ENCODE results near the gene NR3C2. TPM values are rescaled to one million over a fixed set of nuclear protein-coding genes. Genes with fewer than 3 reads are reported as not detected.

NR3C2 gene
- polyA plus RNA-seq, 3 donors = 0.09 to 0.27 (median 0.20) TPM

DNA sequence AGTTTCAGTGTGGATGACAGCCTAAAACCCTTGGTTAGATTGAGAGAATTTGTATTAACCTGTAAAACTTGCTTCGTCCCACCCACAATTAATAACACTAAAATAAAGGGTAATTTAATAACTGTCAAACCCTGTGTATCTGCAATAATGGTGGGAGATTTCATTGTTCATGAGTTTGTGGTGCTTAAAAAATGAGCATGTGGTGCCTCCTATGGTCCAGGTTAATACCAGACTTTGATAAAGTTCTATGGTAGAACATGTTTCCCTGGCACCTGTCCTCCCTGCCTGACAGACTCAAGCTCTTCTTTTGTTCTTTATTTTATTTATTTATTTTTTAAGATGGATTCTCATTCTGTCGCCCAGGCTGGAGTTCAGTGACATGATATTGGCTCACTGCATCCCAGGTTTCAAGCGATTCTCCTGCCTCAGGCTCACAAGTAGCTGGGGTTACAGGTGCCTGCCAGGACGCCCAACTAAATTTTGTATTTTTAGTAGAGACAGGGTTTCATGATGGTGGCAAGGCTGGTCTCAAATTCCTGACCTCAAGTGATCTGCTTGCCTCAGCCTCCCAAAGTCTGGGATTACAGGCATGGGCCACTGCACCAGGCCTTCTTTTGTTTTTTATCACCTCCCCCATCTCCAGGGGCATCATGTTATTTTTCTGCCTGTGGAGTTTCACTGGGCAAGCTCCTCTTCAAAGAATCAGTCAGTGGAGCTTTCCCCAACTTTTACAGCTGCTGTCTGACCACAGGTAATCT is 289.2 kb downstream of the NR3C2 start:
- 100% methylated on average over 2 of the region's 4 CpGs for WGBS (ENCODE audit: insufficient coverage)
- intact Hi-C loops (cut with micrococcal nuclease) = no loop called here

DNA sequence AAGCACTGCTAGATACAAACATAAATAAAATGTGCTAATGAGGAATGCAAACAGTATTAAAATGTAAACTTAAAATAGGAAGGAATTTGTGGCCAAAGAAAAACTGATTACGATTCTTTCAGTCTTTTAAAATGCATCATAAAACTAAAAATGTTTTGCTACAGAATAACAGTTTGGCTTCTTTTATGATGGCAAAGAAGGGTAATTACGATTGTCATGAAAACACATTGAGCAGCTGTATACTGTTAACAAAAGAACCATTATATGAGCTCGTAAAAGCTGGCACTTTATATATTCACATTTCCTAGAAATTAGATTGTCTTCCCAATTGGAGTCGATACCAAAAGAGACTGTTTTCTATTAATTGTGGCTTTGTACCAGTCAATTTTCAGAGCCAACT is 290.4 kb downstream of the NR3C2 start:
- H3K27ac ChIP-seq (ENCODE audit: low read depth in 1 of 2, low read length in 2 of 2) = no peak overlapping the region

More for the DNA sequence above, 289.2 kb downstream of the NR3C2 start:
- Histone ChIP-seq H3K4me3 (replicated peaks in 1 of 3; ENCODE audit: low read depth in 2 of 3, low read length in 3 of 3) (no peak overlapping the region), H3K4me2 (replicated peaks; ENCODE audit: extremely low read depth, low read length, poor library complexity, severe bottlenecking) (no peak overlapping the region), H3K27ac (ENCODE audit: low read depth in 1 of 2, low read length in 2 of 2) (no peak overlapping the region), H2AFZ (ENCODE audit: insufficient read depth, low read depth, low read length, poor library complexity, severe bottlenecking) (no peak overlapping the region), H3K9me3 (replicated peaks in 1 of 2; ENCODE audit: control insufficient read depth in 1 of 2, insufficient read depth in 1 of 2, low read length in 2 of 2) (no peaks in the 10 kb centered on the region), H3K27me3 (ENCODE audit: control insufficient read depth in 2 of 2, insufficient read depth in 2 of 2, low read length in 2 of 2) (no peaks in the 10 kb centered on the region), H3K36me3 (replicated peaks in 1 of 2; ENCODE audit: control insufficient read depth in 1 of 2, insufficient read depth in 2 of 2, low read length in 2 of 2) (no peaks in the 10 kb centered on the region), H3K4me1 (ENCODE audit: control insufficient read depth in 1 of 2, insufficient read depth in 2 of 2, low read length in 2 of 2) (no peaks in the 10 kb centered on the region), H3K9ac (ENCODE audit: insufficient read depth, low read length, poor library complexity, severe bottlenecking) (no peak overlapping the region), H4K20me1 (ENCODE audit: insufficient read depth, low read length) (no peaks in the 10 kb centered on the region), H3K79me2 (ENCODE audit: insufficient read depth, low read length) (no peaks in the 10 kb centered on the region)
- no peaks in the 10 kb centered on the region for H3K36me3 Mint-ChIP-seq
- TF ChIP-seq, protein P1, sequence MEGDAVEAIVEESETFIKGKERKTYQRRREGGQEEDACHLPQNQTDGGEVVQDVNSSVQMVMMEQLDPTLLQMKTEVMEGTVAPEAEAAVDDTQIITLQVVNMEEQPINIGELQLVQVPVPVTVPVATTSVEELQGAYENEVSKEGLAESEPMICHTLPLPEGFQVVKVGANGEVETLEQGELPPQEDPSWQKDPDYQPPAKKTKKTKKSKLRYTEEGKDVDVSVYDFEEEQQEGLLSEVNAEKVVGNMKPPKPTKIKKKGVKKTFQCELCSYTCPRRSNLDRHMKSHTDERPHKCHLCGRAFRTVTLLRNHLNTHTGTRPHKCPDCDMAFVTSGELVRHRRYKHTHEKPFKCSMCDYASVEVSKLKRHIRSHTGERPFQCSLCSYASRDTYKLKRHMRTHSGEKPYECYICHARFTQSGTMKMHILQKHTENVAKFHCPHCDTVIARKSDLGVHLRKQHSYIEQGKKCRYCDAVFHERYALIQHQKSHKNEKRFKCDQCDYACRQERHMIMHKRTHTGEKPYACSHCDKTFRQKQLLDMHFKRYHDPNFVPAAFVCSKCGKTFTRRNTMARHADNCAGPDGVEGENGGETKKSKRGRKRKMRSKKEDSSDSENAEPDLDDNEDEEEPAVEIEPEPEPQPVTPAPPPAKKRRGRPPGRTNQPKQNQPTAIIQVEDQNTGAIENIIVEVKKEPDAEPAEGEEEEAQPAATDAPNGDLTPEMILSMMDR (IDR thresholded peaks at IDR 0.05) = no peak
- no peak overlapping the region for H3K27ac Mint-ChIP-seq
- H3K4me3 Mint-ChIP-seq = no peak overlapping the region
- H3K4me1 Mint-ChIP-seq = no peaks in the 10 kb centered on the region
- no peak for DNase-seq
- H3K9me3 Mint-ChIP-seq = peaks cover 0 to 3% (median 0%) of the 10 kb centered on the region in 7 donors
- H3K27me3 Mint-ChIP-seq (ENCODE audit: low read depth in 3 of 3) = peaks cover 0 to 2% (median 1%) of the 10 kb centered on the region in 3 donors

More for the DNA sequence above, 290.4 kb downstream of the NR3C2 start:
- no peaks in the 10 kb centered on the region for H4K20me1 ChIP-seq (ENCODE audit: insufficient read depth, low read length)
- TF ChIP-seq, protein P1 (IDR thresholded peaks at IDR 0.05) = no peak
- Mint-ChIP-seq H3K4me3 (no peak overlapping the region), H3K27me3 (ENCODE audit: low read depth in 3 of 3) (peaks cover 0 to 2% (median 1%) of the 10 kb centered on the region in 3 donors), H3K27ac (no peak overlapping the region), H3K9me3 (peaks cover 0 to 3% (median 0%) of the 10 kb centered on the region in 7 donors), H3K4me1 (no peaks in the 10 kb centered on the region), H3K36me3 (no peaks in the 10 kb centered on the region)
- H3K4me2 ChIP-seq (replicated peaks; ENCODE audit: extremely low read depth, low read length, poor library complexity, severe bottlenecking) = no peak overlapping the region
- H3K79me2 ChIP-seq (ENCODE audit: insufficient read depth, low read length) = no peaks in the 10 kb centered on the region
- intact Hi-C loops (cut with micrococcal nuclease) = no loop called here
- H2AFZ ChIP-seq (ENCODE audit: insufficient read depth, low read depth, low read length, poor library complexity, severe bottlenecking) = no peak overlapping the region
- H3K4me1 ChIP-seq (ENCODE audit: control insufficient read depth in 1 of 2, insufficient read depth in 2 of 2, low read length in 2 of 2) = no peaks in the 10 kb centered on the region
- no peaks in the 10 kb centered on the region for H3K27me3 ChIP-seq (ENCODE audit: control insufficient read depth in 2 of 2, insufficient read depth in 2 of 2, low read length in 2 of 2)
- no peaks in the 10 kb centered on the region for H3K36me3 ChIP-seq (replicated peaks in 1 of 2; ENCODE audit: control insufficient read depth in 1 of 2, insufficient read depth in 2 of 2, low read length in 2 of 2)
- no peak overlapping the region for H3K4me3 ChIP-seq (replicated peaks in 1 of 3; ENCODE audit: low read depth in 2 of 3, low read length in 3 of 3)
- WGBS (ENCODE audit: insufficient coverage) = 100% methylated on average over 1 of the region's 4 CpGs
- DNase-seq = no peak
- no peak overlapping the region for H3K9ac ChIP-seq (ENCODE audit: insufficient read depth, low read length, poor library complexity, severe bottlenecking)
- no peaks in the 10 kb centered on the region for H3K9me3 ChIP-seq (replicated peaks in 1 of 2; ENCODE audit: control insufficient read depth in 1 of 2, insufficient read depth in 1 of 2, low read length in 2 of 2)
